ENCODE data around the gene TAGLN3.

TAGLN3 gene

DNA sequence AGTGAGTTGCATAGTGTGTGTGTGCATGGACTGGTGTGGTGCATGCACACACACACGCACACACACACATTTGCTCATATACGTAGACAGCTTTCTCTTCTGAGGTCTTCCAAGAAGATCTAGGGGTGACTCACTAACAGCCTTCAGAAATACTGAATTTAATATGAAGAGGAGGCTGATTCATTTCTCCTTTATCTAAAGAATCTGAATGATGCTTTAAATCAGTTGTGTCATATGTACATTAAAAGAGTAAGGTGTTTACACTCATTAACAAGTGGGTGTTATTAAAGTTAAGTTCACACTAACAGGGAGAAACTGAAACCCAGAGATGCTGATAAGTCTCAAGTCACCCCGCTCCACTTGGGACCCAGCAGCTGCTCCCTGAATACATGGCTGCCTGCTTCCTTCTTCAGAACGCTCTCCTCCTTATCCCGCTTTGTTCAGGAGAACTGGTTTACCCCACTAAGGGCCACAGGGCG is 57.8 kb downstream of the TAGLN3 start:
- no peak for DNase-seq

DNA sequence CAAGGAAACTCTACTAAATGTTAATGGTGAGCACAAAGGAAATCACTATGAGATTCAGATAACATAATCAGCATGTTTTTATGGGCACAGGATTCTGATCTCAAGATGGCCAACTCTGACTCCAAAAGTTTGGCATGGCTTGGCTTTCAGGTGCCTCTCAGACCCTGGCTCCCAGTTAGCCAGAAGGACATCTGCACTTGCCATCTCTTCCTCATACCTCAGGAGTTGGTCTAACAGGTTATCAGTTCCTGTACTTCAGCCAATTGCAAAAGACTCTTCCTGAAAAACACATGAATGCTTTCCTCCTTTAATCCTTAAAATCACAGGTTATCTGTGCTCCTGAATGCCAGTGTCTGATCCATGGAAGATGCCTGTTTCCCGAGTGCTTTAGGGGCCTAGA is 60.8 kb downstream of the TAGLN3 start:
- no peak for DNase-seq

DNA sequence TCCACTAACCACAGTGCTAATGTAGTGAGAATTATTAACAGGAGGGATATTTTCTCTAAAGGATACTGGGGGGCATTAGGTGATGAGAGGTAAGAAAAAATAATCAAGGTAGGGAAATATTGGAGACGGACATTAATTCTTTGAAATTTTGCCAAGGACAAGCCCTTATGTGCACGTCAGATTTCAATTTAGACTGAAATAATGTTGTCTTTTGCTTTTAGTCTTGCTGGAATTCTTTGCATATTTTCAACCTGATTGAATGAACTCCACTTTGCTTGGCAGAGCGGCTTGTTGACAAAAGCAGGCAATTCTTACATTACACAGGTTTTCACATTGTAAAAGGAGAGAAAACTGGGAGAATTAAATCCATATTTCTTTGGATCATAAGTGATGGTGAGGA is 62.4 kb downstream of the TAGLN3 start:
- DNase-seq: no peak

Data from DMS 273 treated with DMSO at 0.1 percent for 48 hours (cell line).